GM19099 (cell line): ENCODE data around the gene STON1.

Experiments used
- POLR2A ChIP-seq: IDR thresholded peaks from 3 replicates; pipeline ENCODE4 v1.6.1; 2011; ENCODE audit warnings: low read depth; ENCODE audit not compliant: insufficient read length; ENCODE audit errors: extremely low read depth

STON1 gene

GRCh38 chr2:48548840-48549239 is 18.9 kb downstream of the STON1 start:
- no peak for TF ChIP-seq POLR2A

- no peak for TF ChIP-seq POLR2A
Measured at GRCh38 chr2:48549972-48550371, 20.0 kb downstream of the STON1 start.

- no peak for TF ChIP-seq POLR2A
Measured at GRCh38 chr2:48551548-48551947, 21.6 kb downstream of the STON1 start.

DNA sequence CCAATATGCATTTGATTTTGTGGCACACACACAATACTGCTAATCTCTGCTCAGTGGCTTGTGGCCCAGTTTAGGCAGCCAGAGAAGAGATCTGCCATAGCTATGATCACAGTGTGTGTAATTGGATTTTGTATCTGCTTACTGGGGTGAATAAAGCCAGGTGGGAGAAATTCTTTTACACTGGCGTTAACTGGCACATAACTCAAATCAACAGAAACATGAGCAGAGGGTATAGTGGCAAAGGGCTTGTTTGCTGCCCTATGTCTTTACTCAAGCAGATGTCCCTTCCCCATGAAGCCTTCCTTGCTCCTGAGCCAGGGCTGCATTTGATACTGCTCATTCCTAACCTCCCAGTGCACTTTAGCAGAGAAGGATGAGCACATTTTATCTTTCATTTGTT is 28.5 kb downstream of the STON1 start:
- TF ChIP-seq POLR2A = no peak

GRCh38 chr2:48560546-48561209 is 30.7 kb downstream of the STON1 start:
- no peak for TF ChIP-seq POLR2A

- no peak for TF ChIP-seq POLR2A
Measured at GRCh38 chr2:48562281-48562680, 32.3 kb downstream of the STON1 start.

DNA sequence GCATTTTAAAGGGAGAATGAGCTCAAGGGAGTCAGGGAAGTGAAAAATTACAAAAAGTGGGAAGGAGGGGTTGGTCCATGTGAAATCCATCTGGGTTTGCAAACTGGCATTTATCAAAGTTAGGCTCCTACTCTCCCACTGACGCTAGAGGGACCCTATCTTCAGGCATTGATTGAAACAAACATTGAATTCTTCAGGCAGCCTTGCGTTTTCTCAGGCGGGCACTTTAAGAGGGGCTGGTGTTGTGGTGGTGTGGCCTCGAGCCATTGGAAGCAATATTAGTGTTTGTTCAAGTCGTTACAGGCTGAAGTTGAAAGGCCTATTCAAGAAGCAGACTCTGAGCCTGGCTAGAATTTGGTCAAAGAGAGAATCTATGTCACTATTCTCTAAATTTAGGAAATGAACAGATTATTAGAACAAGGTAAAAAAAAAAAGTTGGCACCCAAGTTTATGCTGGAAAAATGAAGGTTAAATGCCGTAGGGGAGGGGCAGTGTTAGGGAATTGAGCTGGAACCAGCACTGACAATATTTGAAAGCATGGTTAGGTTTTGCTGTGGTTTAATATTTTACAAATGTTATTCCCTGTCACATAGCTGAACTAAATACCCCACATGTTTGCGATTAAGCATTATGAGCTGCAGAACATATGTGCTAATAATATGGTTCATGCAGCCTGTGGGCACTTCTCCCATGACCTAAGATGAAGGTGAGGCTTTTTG is 36.8 kb downstream of the STON1 start:
- TF ChIP-seq POLR2A = no peak

DNA sequence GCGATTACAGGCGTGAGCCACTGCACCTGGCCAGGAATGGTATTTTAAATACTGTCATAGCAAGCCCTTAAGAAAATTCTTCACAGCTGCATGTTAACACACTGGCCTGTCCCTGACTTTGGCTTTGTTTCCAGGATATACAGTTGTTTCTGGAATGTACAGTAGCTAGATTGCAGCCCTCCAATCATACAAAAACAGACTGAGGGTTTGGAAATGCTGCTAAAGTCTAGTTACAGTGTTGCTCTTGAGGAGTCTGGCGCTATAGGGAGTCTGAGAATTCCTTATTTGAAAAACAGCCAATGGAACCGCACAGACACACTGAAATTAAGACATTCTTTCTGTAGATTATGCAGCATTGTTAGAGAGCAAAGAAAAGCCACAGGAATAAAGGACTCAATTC is 37.7 kb downstream of the STON1 start:
- no peak for TF ChIP-seq POLR2A

DNA sequence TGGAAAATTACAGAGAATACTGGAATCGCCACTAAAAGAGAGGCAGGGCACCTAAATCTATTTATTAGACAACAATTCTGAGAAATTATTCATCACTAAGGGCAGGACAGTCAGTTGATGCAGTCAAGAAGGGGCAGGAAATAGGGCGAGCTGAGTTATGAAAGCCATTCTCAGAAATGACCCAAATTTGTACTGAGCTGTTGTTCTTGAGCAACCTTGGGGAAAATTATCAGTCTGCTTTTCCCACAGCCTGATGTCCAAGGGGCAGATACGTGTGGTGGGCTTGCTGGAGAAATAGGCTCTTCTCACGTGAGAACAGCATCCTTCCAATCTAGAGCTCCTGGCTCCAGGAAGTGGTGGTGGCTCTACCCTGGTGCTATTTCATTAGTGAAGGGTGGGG is 38.6 kb downstream of the STON1 start:
- TF ChIP-seq POLR2A = no peak

DNA sequence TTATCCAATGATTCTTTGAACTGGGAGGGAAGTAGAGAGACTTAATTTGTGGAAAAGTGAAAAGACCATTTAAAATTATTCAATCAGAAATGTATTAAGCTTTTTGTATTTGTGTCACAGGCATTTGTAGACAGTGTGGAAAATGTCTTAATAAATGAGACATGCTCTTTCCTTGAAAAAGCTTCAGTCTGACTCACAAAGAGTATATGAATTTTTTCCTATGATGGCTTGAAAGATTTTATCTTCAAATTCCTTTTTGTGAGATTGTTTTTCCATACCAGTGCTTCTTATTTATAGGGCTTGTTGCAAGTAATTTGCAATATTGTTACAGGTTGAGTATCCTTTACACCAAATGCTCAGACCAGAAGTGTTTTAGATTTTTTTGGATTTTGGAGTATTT is 39.5 kb downstream of the STON1 start:
- no peak for TF ChIP-seq POLR2A

- TF ChIP-seq POLR2A = no peak
Measured at GRCh38 chr2:48572816-48573215, 42.9 kb downstream of the STON1 start.

GRCh38 chr2:48574353-48575287 is 44.7 kb downstream of the STON1 start:
- TF ChIP-seq POLR2A = no peak

- TF ChIP-seq POLR2A = no peak
Measured at GRCh38 chr2:48578313-48578712, 48.4 kb downstream of the STON1 start.

DNA sequence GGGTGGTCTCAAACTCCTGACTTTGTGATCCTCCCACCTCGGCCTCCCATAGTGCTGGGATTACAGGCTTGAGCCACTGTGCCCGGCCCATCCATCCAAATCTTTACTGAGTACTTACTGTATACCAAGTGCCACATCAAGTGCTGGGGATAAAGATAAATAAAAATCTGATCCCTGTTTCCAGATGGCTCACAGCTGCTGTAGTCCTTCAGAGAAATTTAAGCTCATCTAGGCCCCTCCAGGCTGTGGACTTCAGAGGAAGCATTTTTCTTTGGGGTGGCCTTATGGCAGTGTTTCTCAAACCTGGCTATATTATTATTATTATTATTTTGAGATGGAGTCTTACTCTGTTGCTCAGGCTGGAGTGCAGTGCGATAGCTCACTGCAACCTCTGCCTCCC is 54.0 kb downstream of the STON1 start:
- no peak for TF ChIP-seq POLR2A

DNA sequence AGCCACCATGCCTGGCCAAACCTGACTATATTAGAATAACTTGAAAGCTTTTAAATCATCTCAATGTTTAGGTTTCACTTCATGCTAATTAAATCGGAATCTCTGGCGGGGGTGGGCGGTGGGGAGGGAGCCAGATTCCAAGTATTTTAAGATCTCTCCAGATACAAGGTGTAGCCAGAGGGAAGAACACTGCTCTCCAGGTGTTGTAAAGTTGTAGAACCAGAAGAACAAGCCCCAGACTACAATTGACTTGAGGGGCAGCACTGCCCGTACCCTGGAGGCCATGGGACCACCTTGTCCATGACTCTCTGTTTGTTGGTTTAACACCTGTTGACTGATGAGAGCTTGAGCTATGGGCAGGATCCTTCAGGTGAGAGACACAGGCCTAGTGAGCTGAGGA is 54.6 kb downstream of the STON1 start:
- no peak for TF ChIP-seq POLR2A
